Activated effector memory CD4-positive, alpha-beta T cell treated with Interleukin-2 at 50 U/mL for 16 hours (primary cell): ENCODE results near the gene MED13L.

Experiments
- DNase-seq: peaks from one replicate; pipeline ENCODE4 v3.0.0-alpha.2; 2020

MED13L gene

GRCh38 chr12:116071555-116072230 lies 205.8 kb downstream of the MED13L start:
- no peak for DNase-seq

GRCh38 chr12:116070444-116070843 lies 207.0 kb downstream of the MED13L start:
- DNase-seq = no peak

- DNase-seq = no peak
These were observed 207.6 kb downstream of the MED13L start for GRCh38 chr12:116069943-116070342.

GRCh38 chr12:116068853-116069252 lies 208.6 kb downstream of the MED13L start:
- DNase-seq = no peak

GRCh38 chr12:116068371-116068770 lies 209.1 kb downstream of the MED13L start:
- no peak for DNase-seq

GRCh38 chr12:116067892-116068291 lies 209.6 kb downstream of the MED13L start:
- no peak for DNase-seq

GRCh38 chr12:116066381-116067230 lies 210.9 kb downstream of the MED13L start:
- DNase-seq = peak; percentile 35

- DNase-seq = no peak
These were observed 211.9 kb downstream of the MED13L start for GRCh38 chr12:116065606-116066005.

GRCh38 chr12:116064493-116064892 lies 213.0 kb downstream of the MED13L start:
- no peak for DNase-seq

- DNase-seq = no peak
These were observed 214.8 kb downstream of the MED13L start for GRCh38 chr12:116062698-116063097.

- DNase-seq = no peak
These were observed 216.7 kb downstream of the MED13L start for GRCh38 chr12:116060764-116061163.

GRCh38 chr12:116059904-116060303 lies 217.6 kb downstream of the MED13L start:
- DNase-seq = no peak

- DNase-seq = no peak
These were observed 218.9 kb downstream of the MED13L start for GRCh38 chr12:116058574-116058973.

GRCh38 chr12:116057356-116057755 lies 220.1 kb downstream of the MED13L start:
- DNase-seq = no peak

- DNase-seq = no peak
These were observed 221.4 kb downstream of the MED13L start for GRCh38 chr12:116055895-116056607.

GRCh38 chr12:116054280-116054679 lies 223.2 kb downstream of the MED13L start:
- DNase-seq = no peak

- DNase-seq = no peak
These were observed 223.9 kb downstream of the MED13L start for GRCh38 chr12:116053479-116054200.

- DNase-seq = no peak
These were observed 227.2 kb downstream of the MED13L start for GRCh38 chr12:116050275-116050674.

- no peak for DNase-seq
These were observed 228.6 kb downstream of the MED13L start for GRCh38 chr12:116048879-116049278.

GRCh38 chr12:116046039-116046438 lies 231.5 kb downstream of the MED13L start:
- no peak for DNase-seq

- DNase-seq = no peak
These were observed 232.3 kb downstream of the MED13L start for GRCh38 chr12:116045150-116045549.

- no peak for DNase-seq
These were observed 233.6 kb downstream of the MED13L start for GRCh38 chr12:116043659-116044535.
